Kidney epithelial cell (primary cell): ENCODE results near the gene TMEM237. TPM values are rescaled to one million over a fixed set of nuclear protein-coding genes. Genes with fewer than 3 reads are reported as not detected.

Experiments
- DNase-seq: peaks from one replicate; pipeline ENCODE4 v3.0.0-alpha.2; 2010; ENCODE audit warnings: low read depth
- H3K27me3 ChIP-seq: 2 replicates; pipeline ENCODE4 v1.6.0; 2011; ENCODE audit warnings: low read length; ENCODE audit not compliant: control insufficient read depth, insufficient read depth
- H3K36me3 ChIP-seq: 2 replicates; pipeline ENCODE4 v1.5.1; 2011; ENCODE audit warnings: low read length; ENCODE audit not compliant: control insufficient read depth, insufficient read depth
- H3K4me3 ChIP-seq: 2 replicates; pipeline ENCODE4 v1.5.1; 2011; ENCODE audit warnings: low read depth, mild to moderate bottlenecking, control low read depth, low read length
- CTCF ChIP-seq: IDR thresholded peaks from 2 replicates; pipeline ENCODE4 v1.5.1; 2011; ENCODE audit warnings: mild to moderate bottlenecking, moderate library complexity, low read length, control low read depth, inconsistent platforms; ENCODE audit not compliant: insufficient read depth, poor library complexity, severe bottlenecking
- total RNA-seq: library from RNA; depleted of rRNA; stranded (reverse); fragments of >200 nt; gene quantifications from 2 replicates; pipeline ENCODE4 v1.2.3, GENCODE V29; 2015

Gene TMEM237
- total RNA-seq, 1 donor from 2014 or later, result 24.4 TPM

DNA sequence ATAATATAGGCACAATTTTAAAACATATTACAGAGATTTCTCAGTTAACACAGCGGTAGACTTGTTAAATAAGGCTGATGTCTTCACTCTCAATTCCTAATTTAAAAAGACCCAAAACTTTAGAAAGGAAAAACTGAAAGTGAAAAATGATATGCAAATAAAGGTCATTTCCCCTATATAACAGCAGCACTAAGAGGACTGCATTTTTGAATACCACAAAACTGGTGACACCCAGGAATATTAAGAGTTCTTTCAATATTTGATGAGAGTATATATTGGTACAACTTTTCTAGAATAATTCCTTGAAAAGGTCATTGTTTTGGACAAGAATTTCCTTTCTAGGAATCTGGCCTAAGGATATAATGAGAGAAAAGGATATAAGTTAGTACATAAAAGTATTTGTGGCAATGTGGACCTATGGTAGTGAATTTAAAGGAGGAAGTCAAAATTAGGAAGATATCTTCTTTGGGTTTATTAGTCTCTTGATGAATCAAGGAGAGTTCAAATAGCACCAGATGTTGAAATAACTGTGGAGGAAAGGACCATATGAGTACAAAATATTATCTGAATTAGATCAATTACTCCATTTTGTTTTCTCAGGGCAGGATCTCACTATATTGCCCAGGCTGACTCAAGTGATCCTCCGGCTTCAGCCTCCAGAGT is 70.3 kb downstream of the TMEM237 start:
- TF ChIP-seq CTCF, result no peak
- no peak for DNase-seq
- Histone ChIP-seq H3K4me3 (no peak overlapping the region), H3K36me3 (no peaks in the 10 kb centered on the region), H3K27me3 (no peaks in the 10 kb centered on the region)

Other genes with a start within 250 kb of the TMEM237 start
- gene TRAK2, start 192.0 kb downstream of the TMEM237 start, total RNA-seq, result 26.6 and 27.5 TPM in 2 replicates
- 25.0 and 38.3 TPM in 2 replicates for gene STRADB, start 191.8 kb downstream of the TMEM237 start, total RNA-seq
- 0.21 TPM in 1 of 2 replicates, not detected in the other for gene MPP4, start 55.1 kb upstream of the TMEM237 start, total RNA-seq
- 24.9 and 25.6 TPM in 2 replicates for gene ALS2, start 137.4 kb upstream of the TMEM237 start, total RNA-seq
- 0.21 TPM in 2 replicates for gene CDK15, start 163.0 kb upstream of the TMEM237 start, total RNA-seq